GM21717 (cell line): ENCODE results near the gene ZNF416.

Source experiments
- ATAC-seq: cut with Tn5 transposase; IDR thresholded peaks from one replicate; pipeline ENCODE4 v1.9.1; 2021; ENCODE audit warnings: mild to moderate bottlenecking, moderate library complexity; ENCODE audit not compliant: unreplicated experiment

Gene ZNF416

GRCh38 chr19:57578487-57579205, at the start of gene ZNF416:
ZNF416 (minus strand) TSS chr19:57578911; CDS start chr19:57578704, 207 bp downstream.
- peak; percentile 86 for ATAC-seq

GRCh38 chr19:57623091-57623490, 44.4 kb upstream of the ZNF416 start:
- no peak for ATAC-seq

GRCh38 chr19:57620673-57621348, 42.1 kb upstream of the ZNF416 start:
- ATAC-seq = no peak

GRCh38 chr19:57615346-57615745, 36.6 kb upstream of the ZNF416 start:
- no peak for ATAC-seq

- ATAC-seq = peak; percentile 95
Observed at GRCh38 chr19:57613941-57614743, 35.4 kb upstream of the ZNF416 start, which contains the start of gene ZNF134. ZNF134 (plus strand) TSS chr19:57614242; CDS start chr19:57619469, 5,227 bp downstream.

- ATAC-seq = no peak
Observed at GRCh38 chr19:57611113-57611512, 32.4 kb upstream of the ZNF416 start.

GRCh38 chr19:57606931-57607330, 28.2 kb upstream of the ZNF416 start:
- no peak for ATAC-seq

- peak; percentile 93 for ATAC-seq
Observed at GRCh38 chr19:57599761-57600383, 21.2 kb upstream of the ZNF416 start, which contains the start of gene ZNF530. ZNF530 (plus strand) TSS chr19:57599885; CDS start chr19:57604346, 4,461 bp downstream.

- no peak for ATAC-seq
Observed at GRCh38 chr19:57599377-57599760, 20.7 kb upstream of the ZNF416 start.

- no peak for ATAC-seq
Observed at GRCh38 chr19:57587529-57587928, 8.8 kb upstream of the ZNF416 start.

- peak; percentile 81 for ATAC-seq
Observed at GRCh38 chr19:57583521-57584416, 5.1 kb upstream of the ZNF416 start, which contains the start of gene ZIK1. ZIK1 (plus strand) TSS chr19:57584145; CDS start chr19:57584357, 212 bp downstream.

GRCh38 chr19:57583104-57583520, 4.4 kb upstream of the ZNF416 start:
- no peak for ATAC-seq

- ATAC-seq = no peak
Observed at GRCh38 chr19:57576661-57577060, 2.0 kb downstream of the ZNF416 start.

GRCh38 chr19:57572415-57572947, 6.2 kb downstream of the ZNF416 start:
- no peak for ATAC-seq

- ATAC-seq = no peak
Observed at GRCh38 chr19:57570707-57571106, 8.0 kb downstream of the ZNF416 start.

- ATAC-seq = no peak
Observed at GRCh38 chr19:57566396-57567265, 12.1 kb downstream of the ZNF416 start.

GRCh38 chr19:57563547-57563946, 15.2 kb downstream of the ZNF416 start:
- no peak for ATAC-seq

- ATAC-seq = peak; percentile 17
Observed at GRCh38 chr19:57560049-57560491, 18.6 kb downstream of the ZNF416 start.
